Upper lobe of left lung (tissue), 4 donors: ENCODE measurements around the gene IFNG-AS1.

Source experiments
- CTCF ChIP-seq, 6 experiments: fragments of 450-650 bp in 4 of 6; fragments of 200-600 bp in 2 of 6; sonication (generic) in 2 of 6; IDR thresholded peaks; one replicate each; pipeline ENCODE4 v1.5.1; 2016 to 2019; ENCODE audit warnings: antibody characterized with exemption in 6 of 6
- EP300 ChIP-seq, 4 donors: sonication (generic); formaldehyde crosslinking; IDR thresholded peaks; one replicate each; pipeline ENCODE4 v1.5.1; 2017; ENCODE audit warnings: antibody characterized with exemption in 4 of 4, control low read depth in 2 of 4
- POLR2A ChIP-seq, 4 donors: fragments of 450-650 bp; IDR thresholded peaks; one replicate each; pipeline ENCODE4 v1.5.1; 2016 to 2017; ENCODE audit warnings: antibody characterized with exemption in 4 of 4, mild to moderate bottlenecking in 2 of 4
- POLR2AphosphoS5 ChIP-seq, 2 donors: sonication (generic); formaldehyde crosslinking; IDR thresholded peaks; one replicate each; pipeline ENCODE4 v1.5.1; 2017; ENCODE audit warnings: antibody characterized with exemption in 2 of 2

- TF ChIP-seq CTCF (IDR thresholded peaks at IDR 0.05) (no peak), EP300 (IDR thresholded peaks at IDR 0.05) (no peak), POLR2A (IDR thresholded peaks at IDR 0.05) (no peak), POLR2AphosphoS5 (IDR thresholded peaks at IDR 0.05) (no peak)
These were observed 20.5 kb upstream of the IFNG-AS1 start for GRCh38 chr12:67968725-67969124.
